ENCODE results near the gene PSD2.

The PSD2 gene

DNA sequence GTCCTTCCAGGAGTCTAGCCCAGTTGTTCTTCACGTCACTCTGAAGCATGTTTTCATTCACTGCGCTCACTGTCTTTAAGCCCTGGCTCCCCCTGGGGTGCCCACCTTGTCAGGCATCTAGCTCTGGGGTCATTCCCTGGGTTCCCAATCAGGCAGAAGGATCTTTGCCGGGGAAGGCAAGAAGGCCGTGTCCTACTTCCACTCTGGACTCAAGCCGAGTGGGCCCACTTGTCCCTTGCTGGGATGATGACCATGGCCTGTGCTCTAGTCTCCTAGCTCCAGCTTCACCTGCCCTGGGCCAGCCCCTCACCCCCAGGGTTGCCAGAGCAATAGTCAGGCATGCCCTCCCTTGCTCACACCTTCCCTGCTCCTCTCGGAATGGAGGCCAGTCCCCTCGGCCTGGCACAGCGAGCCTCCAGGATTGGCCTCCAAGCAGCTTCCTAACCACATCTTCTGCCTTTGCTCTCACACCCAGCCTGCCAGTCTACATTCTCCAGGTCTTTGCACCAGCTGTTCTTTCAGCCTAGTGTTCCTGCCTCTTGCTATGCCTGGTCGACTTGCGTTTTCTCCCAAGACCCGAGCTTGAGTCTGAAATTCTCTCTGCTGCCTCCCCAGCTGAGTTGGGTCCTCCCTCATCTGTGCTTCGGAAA, 32.2 kb upstream of the PSD2 start:
- no peak for DNase-seq (ENCODE audit: low spot score)

DNA sequence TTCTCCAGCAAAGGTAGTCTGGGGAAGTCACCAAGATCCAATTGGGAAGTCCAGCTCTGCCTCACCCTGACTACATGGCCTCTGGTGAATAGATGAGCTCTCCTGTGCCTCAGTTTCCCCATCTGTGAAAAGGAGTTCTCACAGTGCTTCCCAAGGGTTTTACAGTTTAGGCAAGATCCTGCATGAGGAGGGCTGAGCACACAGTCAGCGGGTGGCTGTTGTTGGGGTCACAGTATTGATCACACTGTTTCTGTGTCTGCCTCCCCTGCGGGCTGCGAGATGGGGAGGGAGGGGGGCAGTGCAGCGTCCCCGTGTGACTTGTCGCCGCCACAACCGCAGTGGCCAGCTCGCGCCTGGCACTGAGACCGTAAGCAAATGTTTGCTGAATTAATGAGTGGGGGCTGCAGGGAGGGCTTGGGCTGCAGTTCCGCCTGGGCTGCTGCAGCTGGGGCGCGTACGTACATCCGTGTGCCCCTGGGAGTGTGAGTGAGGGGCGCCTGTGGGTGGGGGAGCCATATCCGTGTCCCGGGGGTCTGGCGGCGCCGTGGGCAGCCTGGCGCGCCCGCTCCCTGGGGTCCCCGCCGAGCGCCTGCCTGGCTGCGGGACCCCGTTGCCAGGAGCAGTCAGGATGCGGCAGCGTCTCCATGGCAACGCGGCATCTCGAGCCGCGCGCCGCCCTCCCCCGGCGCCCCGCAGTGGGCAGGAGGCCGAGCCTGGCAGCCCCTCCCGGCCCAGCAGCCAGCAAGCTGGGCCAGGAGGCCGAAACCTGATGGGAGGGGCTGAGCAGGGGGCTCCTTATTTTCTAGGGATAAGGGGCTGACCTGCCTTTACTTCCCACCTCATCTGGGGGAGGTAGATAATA, 31.4 kb upstream of the PSD2 start:
- DNase-seq (ENCODE audit: low spot score): peak; percentile 58

DNA sequence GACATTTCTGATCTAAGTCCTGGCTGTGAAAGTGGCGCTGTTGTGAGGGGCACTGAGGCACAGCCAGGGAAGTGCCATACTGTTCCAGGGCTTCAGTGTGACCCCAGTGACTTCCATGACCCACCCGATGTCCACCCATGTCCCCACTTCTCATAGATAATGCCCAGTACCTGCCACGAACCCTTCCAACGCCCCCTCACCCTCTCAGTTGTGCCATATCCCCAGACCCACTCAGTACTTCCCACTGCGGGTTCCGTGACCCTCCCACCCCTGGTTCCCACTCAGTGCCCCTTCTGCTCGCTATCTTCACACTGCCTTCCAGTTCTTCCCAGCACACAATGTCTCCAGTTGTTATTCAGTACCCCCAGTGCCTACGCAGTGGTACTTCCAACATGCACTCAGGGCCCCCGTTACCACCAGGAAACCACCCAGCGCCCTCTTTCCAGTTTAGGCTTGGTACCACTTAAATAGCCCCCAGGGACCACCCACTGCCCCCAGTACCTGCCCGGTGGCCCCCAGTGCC, 30.7 kb upstream of the PSD2 start:
- DNase-seq (ENCODE audit: low spot score): no peak

DNA sequence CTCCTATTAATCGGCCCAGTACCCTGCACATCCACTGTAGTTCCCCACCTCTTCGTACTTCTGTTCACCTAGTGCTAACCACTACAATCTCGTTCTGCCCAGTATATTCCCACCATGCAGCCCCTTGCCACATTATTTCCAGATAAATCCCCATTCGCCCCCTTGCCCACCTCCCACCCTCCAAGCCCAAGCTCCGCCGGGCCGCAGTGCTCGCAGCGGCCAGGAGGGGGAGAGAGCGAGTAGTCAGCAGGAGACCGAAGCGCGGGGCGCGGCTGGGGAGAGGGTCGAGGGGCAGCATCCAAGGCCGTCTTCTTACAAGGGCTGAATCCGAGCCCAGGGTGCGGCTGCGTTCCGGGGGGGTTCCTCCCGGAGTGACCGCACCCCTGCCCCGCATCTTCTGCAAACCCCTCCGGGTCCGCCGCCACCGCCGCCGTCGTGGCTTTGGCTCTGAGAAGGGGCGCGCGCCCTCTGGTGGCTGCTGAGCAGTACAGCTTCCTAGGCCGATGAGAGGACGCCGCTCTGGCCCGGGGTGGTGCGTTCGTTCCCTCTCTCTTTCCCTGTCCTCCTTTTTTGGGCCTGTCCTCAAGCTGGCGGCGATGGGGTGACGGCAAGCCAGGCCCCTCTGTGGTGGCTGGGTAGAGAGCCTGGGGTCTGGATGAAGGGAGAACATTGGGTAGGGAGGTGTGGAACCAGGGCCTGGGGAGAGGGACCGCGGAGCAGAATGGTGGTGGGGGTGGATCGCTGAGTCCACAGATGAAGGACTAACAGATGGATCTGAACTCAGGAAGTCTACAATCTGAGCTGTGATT, 30.0 kb upstream of the PSD2 start:
- DNase-seq (ENCODE audit: low spot score): peak; percentile 83

DNA sequence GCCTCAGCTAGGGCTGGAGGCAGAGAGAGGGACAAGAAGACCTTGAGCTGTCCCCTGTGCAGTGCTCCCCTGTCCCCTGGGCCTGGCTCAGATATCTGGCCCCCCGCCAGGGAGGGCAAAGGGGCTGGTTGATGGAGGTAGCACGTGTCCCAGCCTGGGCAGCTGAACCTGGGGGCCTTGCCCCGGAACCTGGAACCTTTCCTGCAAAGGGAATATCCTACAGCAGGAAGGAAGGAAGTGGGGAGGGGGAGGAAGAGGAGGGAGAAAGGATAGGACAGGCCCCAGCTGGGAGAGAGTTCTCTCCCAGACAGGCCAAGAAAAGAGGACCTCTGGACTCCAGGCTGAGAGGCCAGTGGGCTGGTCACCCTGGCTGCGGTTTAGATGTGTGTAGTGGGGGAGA, 27.6 kb upstream of the PSD2 start:
- DNase-seq (ENCODE audit: low spot score): no peak

DNA sequence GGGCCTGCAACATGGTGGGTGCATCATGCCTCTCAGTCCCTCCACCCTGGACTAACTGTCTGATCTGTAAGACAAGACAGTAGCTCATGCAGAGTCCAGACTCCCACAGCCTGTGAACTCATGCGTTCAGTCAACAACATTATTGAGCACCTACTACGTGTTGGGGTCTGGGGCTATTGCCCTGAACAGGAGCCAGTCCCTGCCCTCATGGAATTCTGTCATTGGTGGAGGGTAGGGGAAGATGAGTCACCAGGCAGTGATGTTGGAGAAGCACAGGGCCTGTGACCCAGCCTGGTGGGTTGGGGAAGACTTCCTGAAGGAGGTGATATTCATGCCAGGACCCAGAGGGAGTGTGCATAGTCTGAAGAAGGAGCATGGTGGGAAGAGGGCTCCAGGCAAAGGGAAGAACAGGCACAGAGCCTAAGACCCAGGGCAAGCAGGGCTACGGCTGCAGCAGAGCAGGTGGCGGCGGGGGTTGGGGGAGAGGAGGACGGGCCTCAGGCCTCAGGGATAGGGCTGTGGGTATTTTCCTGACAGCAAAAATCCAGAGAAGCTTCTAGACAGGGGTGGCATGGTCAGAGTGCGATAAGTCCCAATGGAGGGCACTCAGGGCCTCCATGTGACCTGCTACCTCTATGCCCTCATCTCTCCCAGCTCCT, 26.7 kb upstream of the PSD2 start:
- no peak for DNase-seq (ENCODE audit: low spot score)

DNA sequence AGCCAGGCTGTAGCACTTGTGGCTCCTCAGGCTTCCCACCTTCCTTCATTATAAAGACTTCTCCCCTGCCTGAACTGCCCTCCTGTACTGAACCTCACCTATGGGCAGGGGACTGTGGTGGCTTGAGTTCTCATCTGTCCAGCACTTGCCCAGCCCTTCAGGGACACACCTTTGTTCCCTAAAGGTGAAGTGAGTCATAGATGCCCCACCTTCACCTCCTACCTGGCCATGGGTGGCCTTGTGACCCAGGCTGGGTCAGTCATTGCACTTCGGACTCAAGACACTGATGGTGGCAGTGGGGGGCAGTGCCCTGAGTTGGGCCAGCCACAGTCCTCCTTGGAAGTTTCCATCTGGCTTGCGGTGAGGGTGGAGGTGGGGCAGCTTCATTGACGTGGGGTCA, 26.1 kb upstream of the PSD2 start:
- DNase-seq (ENCODE audit: low spot score): no peak

DNA sequence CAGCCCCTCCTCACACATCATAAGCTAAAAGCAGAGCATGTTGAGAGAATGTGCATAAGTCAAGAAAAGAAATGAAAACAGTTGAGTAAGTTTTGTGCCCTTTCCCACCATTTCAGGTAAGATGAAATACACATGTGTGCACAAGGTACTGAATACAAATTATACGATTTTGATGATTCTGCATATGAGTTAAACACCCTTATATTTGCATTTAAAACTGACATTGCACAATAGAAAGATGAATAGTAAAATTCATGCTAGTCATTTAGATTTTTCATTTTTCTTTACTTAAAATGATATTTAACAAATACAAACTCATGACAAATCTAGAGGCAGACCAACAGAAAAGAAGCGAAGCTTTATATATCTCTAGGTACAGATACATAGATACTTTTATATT, 24.9 kb upstream of the PSD2 start:
- no peak for DNase-seq (ENCODE audit: low spot score)

DNA sequence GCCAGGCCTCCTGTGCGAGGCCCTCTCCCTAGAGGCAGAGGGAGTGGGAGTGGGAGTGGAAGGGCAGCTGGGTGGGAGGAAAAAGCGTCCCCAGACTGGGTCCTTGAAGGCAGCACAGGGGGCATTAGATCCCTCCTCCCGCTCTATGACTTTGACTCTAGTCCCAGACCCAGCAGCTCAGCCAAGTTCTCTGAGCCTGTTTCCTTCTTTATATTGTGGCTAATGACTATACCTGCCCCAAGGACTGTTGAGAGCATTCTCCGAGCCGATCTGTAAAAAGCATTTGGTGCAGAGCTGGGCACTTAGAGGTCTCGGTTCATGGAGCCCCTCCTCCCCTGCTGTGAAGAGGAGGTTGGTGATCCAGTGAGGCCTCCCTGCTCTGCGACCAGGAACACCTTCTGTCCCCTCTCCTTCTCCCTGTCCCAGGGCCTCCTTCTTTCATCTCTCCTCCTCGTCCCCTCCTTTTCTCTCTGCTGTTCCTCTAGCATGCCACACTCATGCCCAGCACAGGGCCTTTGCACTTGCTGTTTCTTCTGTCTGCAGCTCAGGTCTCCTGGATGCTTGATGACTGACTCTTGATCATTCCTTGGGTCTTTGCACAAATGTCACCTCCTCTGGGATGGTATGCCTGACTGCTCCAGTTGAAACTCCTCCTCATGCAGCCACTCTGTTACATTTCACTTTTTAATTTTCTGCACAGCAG, 23.4 kb upstream of the PSD2 start:
- no peak for DNase-seq (ENCODE audit: low spot score)

DNA sequence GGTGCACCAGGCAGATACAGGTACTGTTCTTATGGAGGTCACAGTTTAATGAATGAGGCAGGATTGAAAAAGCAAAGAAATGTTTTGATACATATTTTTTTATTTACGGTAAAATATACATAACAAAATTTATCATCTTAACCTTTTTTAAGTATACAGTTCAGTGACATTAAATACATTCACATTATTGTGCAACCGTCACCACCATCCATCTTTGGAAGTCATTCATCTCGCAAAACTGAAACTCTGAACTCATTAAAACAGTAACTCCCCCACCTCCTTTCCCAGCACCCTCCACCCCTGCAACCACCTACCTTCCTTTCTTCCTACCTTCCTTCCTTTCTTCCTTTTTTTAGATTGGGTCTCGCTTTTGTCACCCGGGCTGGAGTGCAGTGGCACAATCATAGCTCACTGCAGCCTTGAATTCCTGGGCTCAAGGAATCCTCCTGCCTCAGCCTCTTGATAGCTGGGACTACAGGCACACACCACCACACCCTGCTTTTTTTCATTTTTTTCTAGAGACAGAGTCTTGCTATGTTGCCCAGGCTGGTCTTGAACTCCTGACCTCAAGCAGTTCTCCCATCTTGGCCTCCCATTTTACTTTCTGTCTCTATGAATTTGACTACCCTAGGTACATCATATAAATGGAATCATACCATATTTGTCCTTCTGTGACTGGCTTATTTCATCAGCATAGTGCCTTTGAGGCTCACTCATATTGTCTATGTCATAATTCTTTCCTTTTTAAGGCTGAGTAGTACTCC, 22.5 kb upstream of the PSD2 start:
- no peak for DNase-seq (ENCODE audit: low spot score)

DNA sequence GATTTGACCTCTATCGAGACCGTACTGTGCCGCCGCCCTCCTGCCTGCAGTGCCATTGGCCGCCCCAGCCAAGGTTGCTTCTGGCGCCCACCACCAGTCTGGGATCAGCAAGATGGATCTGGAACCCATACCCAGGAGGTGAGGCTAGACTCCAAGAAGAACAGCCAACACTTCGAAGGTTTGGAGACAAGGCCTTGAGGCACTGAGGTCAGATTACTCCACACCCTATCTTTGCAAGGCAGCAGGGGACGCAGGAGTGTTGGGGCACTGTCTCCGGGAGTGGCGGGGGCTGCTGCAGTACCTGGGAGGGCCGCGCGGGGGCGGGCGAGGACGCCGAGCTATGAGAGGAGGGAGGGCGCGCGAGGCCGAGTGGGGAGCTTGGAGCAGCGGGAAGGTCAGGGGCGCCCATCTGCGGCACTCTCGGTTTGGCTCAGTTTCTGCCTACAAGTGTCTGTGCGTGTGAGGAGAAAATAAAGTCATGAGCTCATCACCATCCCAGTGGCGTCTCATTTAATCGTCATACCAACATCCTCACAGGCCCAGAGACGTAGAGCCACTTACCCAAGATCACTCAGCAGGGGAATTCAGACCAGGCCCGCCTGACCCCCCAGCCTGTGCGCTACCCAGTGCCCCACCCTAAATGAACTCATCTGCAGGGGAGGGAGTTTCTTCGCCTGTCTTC, 20.5 kb upstream of the PSD2 start:
- DNase-seq (ENCODE audit: low spot score): peak; percentile 80

DNA sequence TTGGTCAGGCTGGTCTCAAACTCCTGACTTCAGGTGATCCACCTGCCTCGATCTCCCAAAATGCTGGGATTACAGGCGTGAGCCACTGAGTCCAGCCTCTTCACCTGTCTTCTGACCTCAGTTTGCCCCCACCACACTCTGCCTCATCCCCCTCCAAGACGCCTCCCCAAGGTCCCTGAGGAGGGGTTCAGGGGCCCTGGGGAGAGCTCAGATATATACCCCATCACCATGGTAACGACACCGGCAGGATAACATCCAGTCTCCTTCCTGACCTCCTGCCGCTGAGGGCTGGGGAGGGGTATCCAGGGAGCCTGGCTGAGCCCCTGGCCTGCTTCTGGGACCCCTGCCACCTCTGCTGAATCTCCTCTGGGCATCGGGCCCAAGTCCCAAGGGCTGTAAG, 19.7 kb upstream of the PSD2 start:
- DNase-seq (ENCODE audit: low spot score): no peak

DNA sequence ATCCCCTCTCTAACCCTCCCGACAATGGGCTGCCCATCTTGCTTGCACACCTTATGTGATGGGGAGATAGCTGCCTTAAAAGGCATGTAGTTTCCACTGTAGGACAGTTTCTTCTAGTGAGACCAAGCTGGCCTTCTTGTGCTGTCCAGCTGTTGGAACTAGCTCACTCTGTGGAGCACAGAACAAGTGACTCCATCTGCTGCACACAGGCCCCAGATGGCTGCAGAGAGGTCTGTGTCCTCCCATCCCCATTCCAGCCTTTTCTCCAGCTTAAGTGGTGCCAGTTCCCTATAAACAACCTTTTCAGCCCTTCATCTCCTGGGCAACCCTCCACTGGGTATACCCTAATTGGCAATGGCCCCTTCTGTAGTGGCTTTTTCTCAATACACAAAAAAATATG, 18.7 kb upstream of the PSD2 start:
- no peak for DNase-seq (ENCODE audit: low spot score)

DNA sequence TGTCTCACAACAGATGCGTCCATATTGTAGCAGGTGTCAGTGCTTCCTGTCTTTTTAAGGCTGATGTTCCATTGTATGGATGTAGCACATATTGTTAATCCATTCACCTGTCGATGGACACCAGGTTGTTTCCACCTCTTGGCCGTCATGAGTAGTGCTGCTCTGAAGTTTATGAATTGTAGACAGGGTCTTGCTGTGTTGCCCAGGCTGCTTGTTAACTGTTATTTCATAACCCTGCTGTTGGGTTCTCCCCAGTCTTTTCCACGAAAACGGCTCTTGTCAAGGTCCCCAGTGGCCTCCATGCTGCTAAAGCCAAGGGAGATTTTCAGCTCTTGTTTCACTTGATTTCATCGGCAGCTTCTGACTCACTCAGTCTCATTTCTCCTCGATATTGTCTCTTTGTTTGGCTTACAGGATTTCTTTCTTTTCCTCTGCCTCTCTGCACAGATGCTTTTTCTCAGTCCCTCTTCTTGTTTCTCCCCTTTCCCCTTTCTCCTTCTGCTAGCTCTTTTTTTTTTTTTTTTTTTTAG, 12.1 kb upstream of the PSD2 start:
- DNase-seq (ENCODE audit: low spot score): no peak

DNA sequence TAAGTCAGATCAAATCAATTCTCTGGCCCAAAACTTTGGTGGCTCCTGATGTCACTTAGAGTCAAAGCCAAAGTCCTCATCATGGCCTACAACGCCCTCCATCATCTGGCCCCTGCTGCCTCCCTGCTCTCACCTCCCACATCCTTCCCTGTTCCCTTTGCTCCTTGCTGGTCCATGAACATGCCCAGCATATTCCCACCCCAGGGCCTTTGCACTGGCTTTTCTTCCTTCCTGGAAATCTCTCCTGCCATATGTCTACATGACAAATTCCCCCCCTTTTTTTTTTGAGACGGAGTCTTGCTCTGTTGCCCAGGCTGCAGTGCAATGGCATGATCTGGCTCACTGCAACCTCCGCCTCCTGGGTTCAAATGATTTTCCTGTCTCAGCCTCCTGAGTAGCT, 11.1 kb upstream of the PSD2 start:
- DNase-seq (ENCODE audit: low spot score): no peak

DNA sequence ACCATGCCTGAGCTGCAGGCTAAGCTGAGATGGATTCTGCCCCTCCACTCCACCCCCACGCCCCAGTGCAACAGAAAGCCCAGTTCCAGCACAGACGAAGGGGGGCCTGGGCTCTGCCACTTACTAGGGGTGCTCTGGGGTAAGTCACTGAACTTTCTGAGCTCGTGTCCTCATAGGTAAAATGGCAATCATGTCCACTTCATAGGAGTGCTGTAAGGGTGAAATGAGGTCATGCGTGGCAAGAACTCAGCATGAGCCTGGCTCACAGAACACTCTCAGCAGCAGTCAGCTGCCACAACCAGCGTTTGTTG, 8.4 kb upstream of the PSD2 start:
- DNase-seq (ENCODE audit: low spot score): no peak

DNA sequence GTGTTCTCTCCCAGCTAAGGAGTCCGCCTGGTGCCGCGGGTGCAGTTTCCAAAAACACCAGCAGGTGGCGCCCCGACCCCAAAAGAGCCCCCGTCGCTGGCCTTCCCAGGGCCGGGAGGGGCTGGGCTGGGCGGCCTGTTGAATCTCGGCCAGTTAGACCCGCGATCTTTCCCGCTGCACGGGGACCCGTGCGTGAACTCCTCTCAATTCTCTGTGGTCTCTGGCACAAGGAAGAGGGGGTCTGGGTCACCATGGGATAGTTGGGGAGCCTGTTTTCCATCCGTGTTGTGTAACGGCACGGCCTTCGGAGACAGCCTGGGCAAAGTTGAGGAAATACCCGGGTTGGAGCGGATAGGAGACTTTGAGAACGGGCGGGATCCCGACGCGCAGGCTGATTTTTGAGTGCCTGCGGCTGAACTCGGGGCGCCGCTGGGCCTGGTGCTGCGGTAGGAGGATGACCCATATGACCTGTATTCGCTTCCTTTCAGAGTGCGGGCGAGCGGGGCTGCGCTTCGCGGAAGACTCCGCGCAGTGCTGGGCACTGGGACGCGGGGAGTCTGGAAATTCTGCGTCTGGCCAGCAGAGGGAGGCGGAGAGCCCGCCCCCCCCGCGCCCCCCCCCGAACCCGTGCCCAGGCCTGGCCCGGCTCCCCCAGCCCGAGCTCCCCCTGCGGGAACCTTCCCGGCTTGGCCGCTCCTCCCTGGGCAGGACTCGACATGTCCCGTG, 7.9 kb upstream of the PSD2 start:
- DNase-seq (ENCODE audit: low spot score): peak; percentile 80

DNA sequence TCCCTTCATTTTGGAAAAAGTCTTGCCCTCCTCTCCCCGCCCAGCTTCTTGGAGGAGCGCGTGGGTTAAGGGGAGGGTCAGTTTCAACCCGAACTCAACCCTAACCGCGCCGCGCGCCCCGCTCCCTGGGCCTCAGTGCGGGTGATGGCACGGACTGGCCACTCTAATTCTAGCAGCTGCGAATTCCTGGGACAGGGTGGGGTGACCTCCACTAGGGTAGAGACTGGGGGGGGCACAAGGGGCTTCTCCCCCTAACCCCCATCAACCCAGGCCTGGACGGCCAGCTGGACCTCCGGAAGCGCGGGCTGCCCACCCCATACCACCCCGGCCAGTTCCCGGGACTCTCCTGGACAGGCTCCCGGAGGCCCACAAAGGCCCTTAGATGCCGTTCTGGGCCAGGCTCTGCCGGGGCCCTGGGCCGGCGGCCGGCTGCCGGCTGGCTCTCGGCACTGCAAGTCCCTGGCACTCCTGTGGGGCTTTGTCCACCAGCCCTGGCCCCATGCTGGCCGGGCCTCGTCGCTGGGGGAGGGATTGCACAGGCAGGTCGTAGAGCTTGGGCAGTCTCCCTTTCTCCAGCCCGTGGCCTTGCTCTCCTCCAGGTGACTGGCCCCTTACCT, 7.2 kb upstream of the PSD2 start:
- DNase-seq (ENCODE audit: low spot score): no peak

Data from NAMALWA (cell line).